WTC11 (cell line): ENCODE data around the gene NT5DC4. TPM values are rescaled to one million over a fixed set of nuclear protein-coding genes. Genes with fewer than 3 reads are reported as not detected.

Source experiments
- ATAC-seq: fragments of 200-7000 bp; cut with Tn5 transposase; 2 replicates; pipeline ENCODE4 v1.10.0; 2021; ENCODE audit warnings: mild to moderate bottlenecking, moderate library complexity
- CTCF ChIA-PET: fragments of 300-600 bp; sonication (Branson Sonifier 250); formaldehyde crosslinking; loops from one replicate; lab custom pipeline; 2021; ENCODE audit warnings: antibody characterized with exemption; lab: Charles Lee
- POLR2A ChIA-PET: fragments of 350-600 bp; sonication (Branson Sonifier 250); formaldehyde crosslinking; loops from one replicate; lab custom pipeline; 2021; ENCODE audit warnings: antibody characterized with exemption; lab: Charles Lee
- DNase-seq: peaks from one replicate; pipeline ENCODE4 v3.0.0; 2021; ENCODE audit warnings: low spot score
- H3K27ac Mint-ChIP-seq: 2 replicates; pipeline ENCODE4 v1.8.0; 2021; ENCODE audit warnings: mixed read lengths
- H3K27me3 Mint-ChIP-seq: 2 replicates; pipeline ENCODE4 v1.8.0; 2021; ENCODE audit warnings: low read depth, mild to moderate bottlenecking, moderate library complexity, mixed read lengths
- H3K36me3 Mint-ChIP-seq: 2 replicates; pipeline ENCODE4 v1.8.0; 2021; ENCODE audit warnings: mixed read lengths
- H3K4me1 Mint-ChIP-seq: 2 replicates; pipeline ENCODE4 v1.8.0; 2022; ENCODE audit warnings: mixed read lengths
- H3K4me3 Mint-ChIP-seq: 2 replicates; pipeline ENCODE4 v1.8.0; 2021; ENCODE audit warnings: mild to moderate bottlenecking, moderate library complexity, mixed read lengths
- H3K9me3 Mint-ChIP-seq: 2 replicates; pipeline ENCODE4 v1.8.0; 2021; ENCODE audit warnings: mixed read lengths
- FOXJ3 ChIP-seq: sonication (generic); formaldehyde crosslinking; IDR thresholded peaks from 2 replicates; pipeline ENCODE4 v1.9.0; 2021; ENCODE audit warnings: missing genetic modification reagents, mild to moderate bottlenecking, borderline replicate concordance
- KAT7 ChIP-seq: sonication (generic); formaldehyde crosslinking; IDR thresholded peaks from 2 replicates; pipeline ENCODE4 v1.8.1; 2023; ENCODE audit warnings: missing genetic modification reagents, mild to moderate bottlenecking, borderline replicate concordance
- MXD4 ChIP-seq: fragments of 250-450 bp; sonication (Bioruptor Pico); IDR thresholded peaks from 2 replicates; pipeline ENCODE4 v1.8.0; 2021; ENCODE audit warnings: mild to moderate bottlenecking, moderate library complexity, borderline replicate concordance
- NFE2L1 ChIP-seq: sonication (generic); formaldehyde crosslinking; IDR thresholded peaks from 2 replicates; pipeline ENCODE4 v1.8.1; 2023; ENCODE audit warnings: missing genetic modification reagents
- PRRX2 ChIP-seq: fragments of 250-450 bp; sonication (Bioruptor Pico); IDR thresholded peaks from 2 replicates; pipeline ENCODE4 v1.8.0; 2021; ENCODE audit warnings: mild to moderate bottlenecking
- ZNF232 ChIP-seq: sonication (generic); formaldehyde crosslinking; IDR thresholded peaks from 2 replicates; pipeline ENCODE4 v1.8.0; 2022; ENCODE audit warnings: mild to moderate bottlenecking, missing genetic modification reagents
- ZNF317 ChIP-seq: sonication (generic); formaldehyde crosslinking; IDR thresholded peaks from 2 replicates; pipeline ENCODE4 v1.8.1; 2023; ENCODE audit warnings: low read depth, mild to moderate bottlenecking, moderate library complexity, missing genetic modification reagents, borderline replicate concordance
- ZNF671 ChIP-seq: fragments of 250-450 bp; sonication (Bioruptor Pico); IDR thresholded peaks from 2 replicates; pipeline ENCODE4 v1.8.0; 2021; ENCODE audit warnings: mild to moderate bottlenecking
- total RNA-seq: library from RNA; stranded (reverse); gene quantifications from 3 replicates; pipeline ENCODE4 v1.2.3, GENCODE V29; 2021
- TF ChIP-seq, protein P1 (sequence below): sonication (generic); formaldehyde crosslinking; IDR thresholded peaks from 2 replicates; pipeline ENCODE4 v1.8.1; 2023; ENCODE audit warnings: mild to moderate bottlenecking, missing genetic modification reagents
- TF ChIP-seq, protein P2 (sequence below): sonication (generic); formaldehyde crosslinking; conservative IDR thresholded peaks from 2 replicates; pipeline ENCODE4 v1.8.1; 2023; ENCODE audit warnings: mild to moderate bottlenecking, low read depth, missing genetic modification reagents, moderate library complexity
- TF ChIP-seq, protein P3 (sequence below): fragments of 250-450 bp; sonication (Bioruptor Pico); IDR thresholded peaks from 2 replicates; pipeline ENCODE4 v1.9.0; 2021; ENCODE audit warnings: mild to moderate bottlenecking, borderline replicate concordance
- TF ChIP-seq, protein P4 (sequence below): sonication (generic); formaldehyde crosslinking; IDR thresholded peaks from 2 replicates; pipeline ENCODE4 v1.8.1; 2022; ENCODE audit warnings: missing genetic modification reagents, borderline replicate concordance
- TF ChIP-seq, protein P5 (sequence below): sonication (generic); formaldehyde crosslinking; IDR thresholded peaks from 2 replicates; pipeline ENCODE4 v1.8.0; 2023; ENCODE audit warnings: missing genetic modification reagents

NT5DC4 gene
- total RNA-seq, 1 experiment from 2014 or later = not detected

DNA sequence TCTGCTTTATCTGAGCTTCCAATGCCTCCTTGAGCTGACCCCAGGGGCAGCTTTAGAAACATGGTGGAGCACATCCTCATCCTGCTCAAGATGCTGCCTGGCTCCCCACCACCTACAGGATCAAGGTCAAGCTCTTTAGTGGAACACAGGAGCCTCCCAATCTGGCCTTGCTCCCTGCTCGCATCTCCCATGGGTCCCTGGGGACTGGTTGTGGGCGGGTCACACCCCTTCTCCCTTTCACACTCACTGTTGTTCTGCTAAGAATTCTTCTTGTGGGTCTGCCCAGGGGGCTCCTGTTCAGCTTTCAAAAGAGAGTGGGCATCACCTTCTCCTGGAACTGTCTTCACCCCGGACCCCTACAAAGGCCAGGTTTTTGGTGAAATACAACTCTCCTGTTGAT is 8.4 kb upstream of the NT5DC4 start:
- no peak for ATAC-seq
- Mint-ChIP-seq H3K4me3 (no peak overlapping the region), H3K4me1 (peaks cover 4% of the 10 kb centered on the region; the same call in 1 of the 2 replicates), H3K9me3 (peaks cover 3% of the 10 kb centered on the region), H3K27ac (no peak overlapping the region), H3K27me3 (no peaks in the 10 kb centered on the region; the same call in 1 of the 2 replicates), H3K36me3 (no peaks in the 10 kb centered on the region)
- ChIA-PET POLR2A (no interaction called here), CTCF (interaction anchor here (1.3 kb wide), 1 partner anchor 229 kb away, joined by 4 read pairs; no protein-coding TSS in a partner anchor)
- TF ChIP-seq, protein P1, sequence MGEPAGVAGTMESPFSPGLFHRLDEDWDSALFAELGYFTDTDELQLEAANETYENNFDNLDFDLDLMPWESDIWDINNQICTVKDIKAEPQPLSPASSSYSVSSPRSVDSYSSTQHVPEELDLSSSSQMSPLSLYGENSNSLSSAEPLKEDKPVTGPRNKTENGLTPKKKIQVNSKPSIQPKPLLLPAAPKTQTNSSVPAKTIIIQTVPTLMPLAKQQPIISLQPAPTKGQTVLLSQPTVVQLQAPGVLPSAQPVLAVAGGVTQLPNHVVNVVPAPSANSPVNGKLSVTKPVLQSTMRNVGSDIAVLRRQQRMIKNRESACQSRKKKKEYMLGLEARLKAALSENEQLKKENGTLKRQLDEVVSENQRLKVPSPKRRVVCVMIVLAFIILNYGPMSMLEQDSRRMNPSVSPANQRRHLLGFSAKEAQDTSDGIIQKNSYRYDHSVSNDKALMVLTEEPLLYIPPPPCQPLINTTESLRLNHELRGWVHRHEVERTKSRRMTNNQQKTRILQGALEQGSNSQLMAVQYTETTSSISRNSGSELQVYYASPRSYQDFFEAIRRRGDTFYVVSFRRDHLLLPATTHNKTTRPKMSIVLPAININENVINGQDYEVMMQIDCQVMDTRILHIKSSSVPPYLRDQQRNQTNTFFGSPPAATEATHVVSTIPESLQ = no peak
- TF ChIP-seq, protein P2, sequence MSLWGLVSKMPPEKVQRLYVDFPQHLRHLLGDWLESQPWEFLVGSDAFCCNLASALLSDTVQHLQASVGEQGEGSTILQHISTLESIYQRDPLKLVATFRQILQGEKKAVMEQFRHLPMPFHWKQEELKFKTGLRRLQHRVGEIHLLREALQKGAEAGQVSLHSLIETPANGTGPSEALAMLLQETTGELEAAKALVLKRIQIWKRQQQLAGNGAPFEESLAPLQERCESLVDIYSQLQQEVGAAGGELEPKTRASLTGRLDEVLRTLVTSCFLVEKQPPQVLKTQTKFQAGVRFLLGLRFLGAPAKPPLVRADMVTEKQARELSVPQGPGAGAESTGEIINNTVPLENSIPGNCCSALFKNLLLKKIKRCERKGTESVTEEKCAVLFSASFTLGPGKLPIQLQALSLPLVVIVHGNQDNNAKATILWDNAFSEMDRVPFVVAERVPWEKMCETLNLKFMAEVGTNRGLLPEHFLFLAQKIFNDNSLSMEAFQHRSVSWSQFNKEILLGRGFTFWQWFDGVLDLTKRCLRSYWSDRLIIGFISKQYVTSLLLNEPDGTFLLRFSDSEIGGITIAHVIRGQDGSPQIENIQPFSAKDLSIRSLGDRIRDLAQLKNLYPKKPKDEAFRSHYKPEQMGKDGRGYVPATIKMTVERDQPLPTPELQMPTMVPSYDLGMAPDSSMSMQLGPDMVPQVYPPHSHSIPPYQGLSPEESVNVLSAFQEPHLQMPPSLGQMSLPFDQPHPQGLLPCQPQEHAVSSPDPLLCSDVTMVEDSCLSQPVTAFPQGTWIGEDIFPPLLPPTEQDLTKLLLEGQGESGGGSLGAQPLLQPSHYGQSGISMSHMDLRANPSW (CRISPR knock-in tag) = no peak
- TF ChIP-seq MXD4 (CRISPR knock-in tag) = no peak
- TF ChIP-seq, protein P3, sequence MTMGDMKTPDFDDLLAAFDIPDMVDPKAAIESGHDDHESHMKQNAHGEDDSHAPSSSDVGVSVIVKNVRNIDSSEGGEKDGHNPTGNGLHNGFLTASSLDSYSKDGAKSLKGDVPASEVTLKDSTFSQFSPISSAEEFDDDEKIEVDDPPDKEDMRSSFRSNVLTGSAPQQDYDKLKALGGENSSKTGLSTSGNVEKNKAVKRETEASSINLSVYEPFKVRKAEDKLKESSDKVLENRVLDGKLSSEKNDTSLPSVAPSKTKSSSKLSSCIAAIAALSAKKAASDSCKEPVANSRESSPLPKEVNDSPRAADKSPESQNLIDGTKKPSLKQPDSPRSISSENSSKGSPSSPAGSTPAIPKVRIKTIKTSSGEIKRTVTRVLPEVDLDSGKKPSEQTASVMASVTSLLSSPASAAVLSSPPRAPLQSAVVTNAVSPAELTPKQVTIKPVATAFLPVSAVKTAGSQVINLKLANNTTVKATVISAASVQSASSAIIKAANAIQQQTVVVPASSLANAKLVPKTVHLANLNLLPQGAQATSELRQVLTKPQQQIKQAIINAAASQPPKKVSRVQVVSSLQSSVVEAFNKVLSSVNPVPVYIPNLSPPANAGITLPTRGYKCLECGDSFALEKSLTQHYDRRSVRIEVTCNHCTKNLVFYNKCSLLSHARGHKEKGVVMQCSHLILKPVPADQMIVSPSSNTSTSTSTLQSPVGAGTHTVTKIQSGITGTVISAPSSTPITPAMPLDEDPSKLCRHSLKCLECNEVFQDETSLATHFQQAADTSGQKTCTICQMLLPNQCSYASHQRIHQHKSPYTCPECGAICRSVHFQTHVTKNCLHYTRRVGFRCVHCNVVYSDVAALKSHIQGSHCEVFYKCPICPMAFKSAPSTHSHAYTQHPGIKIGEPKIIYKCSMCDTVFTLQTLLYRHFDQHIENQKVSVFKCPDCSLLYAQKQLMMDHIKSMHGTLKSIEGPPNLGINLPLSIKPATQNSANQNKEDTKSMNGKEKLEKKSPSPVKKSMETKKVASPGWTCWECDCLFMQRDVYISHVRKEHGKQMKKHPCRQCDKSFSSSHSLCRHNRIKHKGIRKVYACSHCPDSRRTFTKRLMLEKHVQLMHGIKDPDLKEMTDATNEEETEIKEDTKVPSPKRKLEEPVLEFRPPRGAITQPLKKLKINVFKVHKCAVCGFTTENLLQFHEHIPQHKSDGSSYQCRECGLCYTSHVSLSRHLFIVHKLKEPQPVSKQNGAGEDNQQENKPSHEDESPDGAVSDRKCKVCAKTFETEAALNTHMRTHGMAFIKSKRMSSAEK (CRISPR knock-in tag) = no peak
- no peak for TF ChIP-seq ZNF317 (CRISPR knock-in tag)
- TF ChIP-seq NFE2L1 (CRISPR knock-in tag) = no peak
- no peak for TF ChIP-seq ZNF232 (CRISPR knock-in tag)
- TF ChIP-seq KAT7 (CRISPR knock-in tag) = no peak
- no peak for TF ChIP-seq PRRX2 (CRISPR knock-in tag)
- TF ChIP-seq, protein P4, sequence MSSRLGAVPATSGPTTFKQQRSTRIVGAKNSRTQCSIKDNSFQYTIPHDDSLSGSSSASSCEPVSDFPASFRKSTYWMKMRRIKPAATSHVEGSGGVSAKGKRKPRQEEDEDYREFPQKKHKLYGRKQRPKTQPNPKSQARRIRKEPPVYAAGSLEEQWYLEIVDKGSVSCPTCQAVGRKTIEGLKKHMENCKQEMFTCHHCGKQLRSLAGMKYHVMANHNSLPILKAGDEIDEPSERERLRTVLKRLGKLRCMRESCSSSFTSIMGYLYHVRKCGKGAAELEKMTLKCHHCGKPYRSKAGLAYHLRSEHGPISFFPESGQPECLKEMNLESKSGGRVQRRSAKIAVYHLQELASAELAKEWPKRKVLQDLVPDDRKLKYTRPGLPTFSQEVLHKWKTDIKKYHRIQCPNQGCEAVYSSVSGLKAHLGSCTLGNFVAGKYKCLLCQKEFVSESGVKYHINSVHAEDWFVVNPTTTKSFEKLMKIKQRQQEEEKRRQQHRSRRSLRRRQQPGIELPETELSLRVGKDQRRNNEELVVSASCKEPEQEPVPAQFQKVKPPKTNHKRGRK = no peak
- TF ChIP-seq FOXJ3 (CRISPR knock-in tag) = no peak
- TF ChIP-seq ZNF671 (CRISPR knock-in tag) = no peak
- TF ChIP-seq, protein P5, sequence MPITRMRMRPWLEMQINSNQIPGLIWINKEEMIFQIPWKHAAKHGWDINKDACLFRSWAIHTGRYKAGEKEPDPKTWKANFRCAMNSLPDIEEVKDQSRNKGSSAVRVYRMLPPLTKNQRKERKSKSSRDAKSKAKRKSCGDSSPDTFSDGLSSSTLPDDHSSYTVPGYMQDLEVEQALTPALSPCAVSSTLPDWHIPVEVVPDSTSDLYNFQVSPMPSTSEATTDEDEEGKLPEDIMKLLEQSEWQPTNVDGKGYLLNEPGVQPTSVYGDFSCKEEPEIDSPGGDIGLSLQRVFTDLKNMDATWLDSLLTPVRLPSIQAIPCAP = no peak
- DNase-seq = no peak
